Fibroblast of villous mesenchyme (primary cell): ENCODE data around the gene TMTC2. TPM values are rescaled to one million over a fixed set of nuclear protein-coding genes. Genes with fewer than 3 reads are reported as not detected.

Experiments
- DNase-seq: peaks from one replicate; pipeline ENCODE4 v3.0.0-alpha.2; 2010; ENCODE audit warnings: low read depth
- H3K4me3 ChIP-seq: 2 replicates; pipeline ENCODE4 v1.5.1; 2011; ENCODE audit warnings: low read depth, mild to moderate bottlenecking, low read length
- CTCF ChIP-seq: IDR thresholded peaks from 2 replicates; pipeline ENCODE4 v1.5.1; 2012; ENCODE audit warnings: low read depth, mild to moderate bottlenecking, low read length; ENCODE audit not compliant: insufficient read depth
- total RNA-seq: library from RNA; depleted of rRNA; stranded (reverse); fragments of >200 nt; gene quantifications from 2 replicates; pipeline ENCODE4 v1.2.3, GENCODE V29; 2012

Gene TMTC2
- total RNA-seq, 1 donor: 5.2 TPM

GRCh38 chr12:82688596-82688995 is 1.9 kb downstream of the TMTC2 start:
- H3K4me3 ChIP-seq: no peak overlapping the region
- TF ChIP-seq CTCF: no peak
- no peak for DNase-seq

- H3K4me3 ChIP-seq: no peak overlapping the region
- DNase-seq: no peak
- TF ChIP-seq CTCF: no peak
These were observed 3.3 kb downstream of the TMTC2 start for GRCh38 chr12:82690006-82690405.

- no peak for DNase-seq
- no peak for TF ChIP-seq CTCF
- no peak overlapping the region for H3K4me3 ChIP-seq
These were observed 4.8 kb downstream of the TMTC2 start for GRCh38 chr12:82691513-82691912.

GRCh38 chr12:82694276-82694675 is 7.6 kb downstream of the TMTC2 start:
- H3K4me3 ChIP-seq: no peak overlapping the region

GRCh38 chr12:82694970-82695369 is 8.3 kb downstream of the TMTC2 start:
- DNase-seq: peak; percentile 20
- TF ChIP-seq CTCF: no peak
- no peak overlapping the region for H3K4me3 ChIP-seq

More at GRCh38 chr12:82694276-82694675, 7.6 kb downstream of the TMTC2 start:
- no peak for TF ChIP-seq CTCF
- DNase-seq: no peak

GRCh38 chr12:82695531-82695930 is 8.8 kb downstream of the TMTC2 start:
- peak; percentile 2 for DNase-seq
- TF ChIP-seq CTCF: no peak
- H3K4me3 ChIP-seq: no peak overlapping the region

- DNase-seq: no peak
- no peak overlapping the region for H3K4me3 ChIP-seq
- TF ChIP-seq CTCF: no peak
These were observed 9.8 kb downstream of the TMTC2 start for GRCh38 chr12:82696543-82696942.
